Loucy (cell line): Measurements from ENCODE around the gene PSMB2.
A peak's percentile ranks its signal among the peaks of the same experiment; 100 is the strongest.

ENCODE experiments used
- H2AFZ ChIP-seq: fragments of 200-600 bp; sonication (generic); 2 replicates; pipeline ENCODE4 v1.6.0; 2016; ENCODE audit warnings: antibody characterized with exemption, mild to moderate bottlenecking, low read length, moderate library complexity
- H3F3A ChIP-seq: fragments of 200-600 bp; 2 replicates; pipeline ENCODE4 v1.6.0; 2016; ENCODE audit warnings: antibody characterized with exemption, low read depth, mild to moderate bottlenecking
- H3K27me3 ChIP-seq: fragments of 200-600 bp; sonication (generic); 2 replicates; pipeline ENCODE4 v1.6.1; 2014; ENCODE audit warnings: low read length, mild to moderate bottlenecking; ENCODE audit not compliant: insufficient read depth, poor library complexity, severe bottlenecking
- H3K36me3 ChIP-seq: fragments of 200-600 bp; sonication (generic); 2 replicates; pipeline ENCODE4 v1.6.1; 2016; ENCODE audit warnings: low read length; ENCODE audit not compliant: insufficient read depth
- H3K4me1 ChIP-seq: fragments of 200-600 bp; sonication (generic); 2 replicates; pipeline ENCODE4 v1.5.1; 2014; ENCODE audit warnings: low read length, mild to moderate bottlenecking; ENCODE audit not compliant: insufficient read depth, poor library complexity, severe bottlenecking
- H3K4me2 ChIP-seq: fragments of 200-600 bp; sonication (generic); 2 replicates; pipeline ENCODE4 v1.6.0; 2014; ENCODE audit warnings: antibody characterized with exemption, low read length, low read depth, mild to moderate bottlenecking; ENCODE audit not compliant: poor library complexity, severe bottlenecking
- H3K4me3 ChIP-seq: fragments of 200-600 bp; sonication (generic); 2 replicates; pipeline ENCODE4 v1.5.1; 2014; ENCODE audit warnings: low read length, mild to moderate bottlenecking, mixed read lengths; ENCODE audit not compliant: poor library complexity, severe bottlenecking
- H3K79me2 ChIP-seq: fragments of 200-600 bp; sonication (generic); 2 replicates; pipeline ENCODE4 v1.6.1; 2014; ENCODE audit warnings: low read length; ENCODE audit not compliant: insufficient read depth
- H3K9ac ChIP-seq: fragments of 200-600 bp; sonication (generic); 2 replicates; pipeline ENCODE4 v1.6.0; 2014; ENCODE audit warnings: mild to moderate bottlenecking, low read depth, low read length, moderate library complexity; ENCODE audit not compliant: poor library complexity, severe bottlenecking
- H3K9me2 ChIP-seq: fragments of 200-600 bp; sonication (generic); replicated peaks from 2 replicates; pipeline ENCODE4 v1.6.1; 2016; ENCODE audit warnings: low read depth, low read length, mixed read lengths
- H3K9me3 ChIP-seq: fragments of 200-600 bp; sonication (generic); 2 replicates; pipeline ENCODE4 v1.6.1; 2014; ENCODE audit warnings: mild to moderate bottlenecking, antibody characterized with exemption, low read length, low read depth; ENCODE audit not compliant: insufficient read depth
- H4K20me1 ChIP-seq: fragments of 200-600 bp; sonication (generic); 2 replicates; pipeline ENCODE4 v1.6.0; 2014; ENCODE audit warnings: antibody characterized with exemption, low read length, mild to moderate bottlenecking; ENCODE audit not compliant: insufficient read depth, poor library complexity, severe bottlenecking
- EZH2phosphoT487 ChIP-seq: fragments of 200-600 bp; IDR thresholded peaks from 2 replicates; pipeline ENCODE4 v1.6.1; 2018; ENCODE audit warnings: antibody characterized with exemption, mild to moderate bottlenecking, moderate library complexity, borderline replicate concordance
- TF ChIP-seq, protein P1 (sequence below): fragments of 200-600 bp; sonication (generic); conservative IDR thresholded peaks from 2 replicates; pipeline ENCODE4 v1.5.1; 2014; ENCODE audit warnings: mild to moderate bottlenecking, antibody characterized with exemption, low read length

PSMB2 gene

DNA sequence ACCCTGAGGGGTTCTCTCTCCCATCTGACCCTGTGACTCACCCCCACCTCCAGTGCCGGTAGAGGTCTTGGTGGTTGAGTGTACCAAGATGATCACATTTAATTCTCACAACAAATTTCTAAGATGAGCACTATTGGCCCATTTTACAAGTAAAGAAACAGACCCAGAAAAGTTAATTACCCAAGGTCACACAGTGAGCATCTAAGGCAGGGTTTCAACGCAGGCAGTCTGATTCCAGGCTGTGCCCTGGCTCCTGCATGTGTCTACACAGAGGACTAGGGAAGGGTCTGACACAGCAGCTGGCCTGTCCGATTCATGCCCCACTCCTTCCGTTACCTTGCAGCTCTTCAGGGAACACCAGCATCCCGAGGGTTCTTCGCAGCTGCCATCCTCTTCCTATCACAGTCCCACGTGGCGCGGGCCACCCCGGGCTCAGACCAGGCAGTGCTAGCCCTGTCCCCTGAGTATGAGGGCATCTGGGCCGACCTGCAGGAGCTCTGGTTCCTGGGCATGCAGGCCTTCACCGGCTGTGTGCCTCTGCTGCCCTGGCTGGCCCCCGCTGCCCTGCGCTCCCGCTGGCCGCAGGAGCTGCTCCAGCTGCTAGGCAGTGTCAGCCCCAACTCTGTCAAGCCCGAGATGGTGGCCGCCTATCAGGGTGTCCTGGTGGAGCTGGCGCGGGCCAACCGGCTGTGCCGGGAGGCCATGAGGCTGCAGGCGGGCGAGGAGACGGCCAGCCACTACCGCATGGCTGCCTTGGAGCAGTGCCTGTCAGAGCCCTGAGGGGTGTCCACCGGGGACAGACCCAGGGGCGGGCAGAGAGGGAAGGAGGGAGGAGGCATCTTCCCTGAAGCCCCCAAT, 76.2 kb downstream of the PSMB2 start:
- Histone ChIP-seq H3K9ac (no peak overlapping the region), H2AFZ (no peak overlapping the region), H3K4me2 (no peak overlapping the region), H3K9me3 (no peaks in the 10 kb centered on the region), H3K79me2 (peaks cover 20% of the 10 kb centered on the region; the same call in 1 of the 2 replicates), H3K4me1 (peaks cover 37% of the 10 kb centered on the region), H3F3A (no peaks in the 10 kb centered on the region), H3K9me2 (no peaks in the 10 kb centered on the region), H3K4me3 (no peak overlapping the region), H4K20me1 (no peaks in the 10 kb centered on the region), H3K27me3 (no peaks in the 10 kb centered on the region), H3K36me3 (no peaks in the 10 kb centered on the region)
- TF ChIP-seq, protein P1, sequence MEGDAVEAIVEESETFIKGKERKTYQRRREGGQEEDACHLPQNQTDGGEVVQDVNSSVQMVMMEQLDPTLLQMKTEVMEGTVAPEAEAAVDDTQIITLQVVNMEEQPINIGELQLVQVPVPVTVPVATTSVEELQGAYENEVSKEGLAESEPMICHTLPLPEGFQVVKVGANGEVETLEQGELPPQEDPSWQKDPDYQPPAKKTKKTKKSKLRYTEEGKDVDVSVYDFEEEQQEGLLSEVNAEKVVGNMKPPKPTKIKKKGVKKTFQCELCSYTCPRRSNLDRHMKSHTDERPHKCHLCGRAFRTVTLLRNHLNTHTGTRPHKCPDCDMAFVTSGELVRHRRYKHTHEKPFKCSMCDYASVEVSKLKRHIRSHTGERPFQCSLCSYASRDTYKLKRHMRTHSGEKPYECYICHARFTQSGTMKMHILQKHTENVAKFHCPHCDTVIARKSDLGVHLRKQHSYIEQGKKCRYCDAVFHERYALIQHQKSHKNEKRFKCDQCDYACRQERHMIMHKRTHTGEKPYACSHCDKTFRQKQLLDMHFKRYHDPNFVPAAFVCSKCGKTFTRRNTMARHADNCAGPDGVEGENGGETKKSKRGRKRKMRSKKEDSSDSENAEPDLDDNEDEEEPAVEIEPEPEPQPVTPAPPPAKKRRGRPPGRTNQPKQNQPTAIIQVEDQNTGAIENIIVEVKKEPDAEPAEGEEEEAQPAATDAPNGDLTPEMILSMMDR: no peak
- TF ChIP-seq EZH2phosphoT487: no peak

DNA sequence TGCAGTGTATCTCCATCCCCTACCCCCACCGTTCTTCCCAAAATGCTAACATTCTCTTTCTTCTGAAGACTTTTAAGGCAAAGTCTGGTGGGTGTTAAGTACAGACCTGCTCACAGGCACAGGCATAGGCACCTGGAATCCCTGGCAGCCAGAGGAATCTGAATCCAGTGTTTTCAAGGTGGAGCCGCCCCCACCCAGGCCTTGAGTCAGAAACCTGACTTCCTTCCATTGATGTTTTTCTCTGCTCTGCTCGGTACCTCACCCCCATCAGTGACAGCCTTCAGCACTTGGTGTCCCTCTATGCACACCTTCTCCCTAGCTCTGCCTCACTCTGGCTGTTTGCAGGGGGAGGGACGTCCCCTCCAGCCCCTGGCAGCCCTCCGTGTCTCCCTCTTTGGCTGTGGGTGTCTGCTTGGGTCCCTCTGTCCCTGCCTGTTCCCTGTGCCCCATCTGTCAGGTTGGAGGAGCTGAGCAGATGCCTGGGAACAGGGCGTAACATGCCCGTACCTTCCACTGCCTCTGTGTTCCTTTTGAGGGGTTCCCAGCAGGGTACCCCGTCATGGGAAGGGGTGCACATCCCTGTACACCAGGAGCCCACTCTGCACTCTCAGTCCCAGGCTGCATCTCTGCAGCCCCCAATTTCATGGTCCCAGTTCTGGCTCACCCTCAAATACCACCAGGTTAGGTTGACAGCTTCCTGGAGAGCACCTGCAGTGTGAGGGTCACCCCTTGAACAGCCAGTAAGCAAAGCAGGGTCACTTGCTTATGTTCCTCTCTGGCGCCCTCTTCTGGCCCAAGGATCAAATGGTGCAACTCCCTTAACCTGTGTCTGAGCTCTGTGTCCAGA, 77.1 kb downstream of the PSMB2 start:
- Histone ChIP-seq H3K9me2 (no peaks in the 10 kb centered on the region), H3F3A (no peaks in the 10 kb centered on the region), H3K79me2 (peaks cover 21% of the 10 kb centered on the region; the same call in 1 of the 2 replicates), H3K4me1 (peaks cover 37% of the 10 kb centered on the region), H2AFZ (no peak overlapping the region), H3K4me3 (no peak overlapping the region), H3K9ac (peak overlapping the region; percentile 38), H3K36me3 (no peaks in the 10 kb centered on the region), H3K9me3 (no peaks in the 10 kb centered on the region), H3K4me2 (peak overlapping the region; percentile 81), H4K20me1 (peaks cover 2% of the 10 kb centered on the region), H3K27me3 (no peaks in the 10 kb centered on the region)
- no peak for TF ChIP-seq EZH2phosphoT487
- TF ChIP-seq, protein P1: peak; percentile 77

DNA sequence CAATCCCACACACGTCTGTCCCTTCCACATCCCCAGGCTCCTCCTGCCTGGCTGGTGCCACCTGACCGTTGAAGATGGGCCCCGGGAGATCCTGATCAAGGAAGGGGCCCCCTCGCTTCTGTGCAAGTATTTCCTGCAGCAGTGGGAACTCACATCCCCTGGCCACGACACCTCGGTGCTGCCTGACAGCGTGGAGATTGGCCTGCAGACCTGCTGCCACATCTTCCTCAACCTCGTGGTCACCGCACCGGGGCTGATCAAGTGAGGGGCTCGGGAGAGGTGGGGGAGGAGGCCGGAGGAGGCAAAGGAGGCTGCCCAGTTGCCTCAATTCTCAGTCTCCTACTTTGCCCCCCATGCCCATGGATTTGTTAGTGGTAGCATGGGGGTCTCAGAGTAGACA, 78.2 kb downstream of the PSMB2 start:
- Histone ChIP-seq H3K9me2 (no peaks in the 10 kb centered on the region), H3K4me2 (peak overlapping the region; percentile 81), H2AFZ (no peak overlapping the region), H4K20me1 (peaks cover 6% of the 10 kb centered on the region), H3K9me3 (no peaks in the 10 kb centered on the region), H3K79me2 (peaks cover 32% of the 10 kb centered on the region), H3F3A (no peaks in the 10 kb centered on the region), H3K36me3 (no peaks in the 10 kb centered on the region), H3K4me3 (peak overlapping the region; percentile 58), H3K9ac (peak overlapping the region; percentile 38), H3K4me1 (peaks cover 45% of the 10 kb centered on the region), H3K27me3 (no peaks in the 10 kb centered on the region)
- TF ChIP-seq, protein P1: no peak
- TF ChIP-seq EZH2phosphoT487: no peak
